ENCODE measurements around the gene TMEM131.

- TF ChIP-seq CTCF (conservative IDR thresholded peaks at IDR 0.05) = no peak
- no peak for TF ChIP-seq EZH2 (IDR thresholded peaks at IDR 0.05; ENCODE audit: low read depth)
These were observed 134.6 kb downstream of the TMEM131 start for GRCh38 chr2:97861177-97861576.

All from PC-9 (cell line).